SIG-M5 treated with dmso at 0.1 percent for 504 hours (cell line): Measurements from ENCODE around the gene FAM98C.
"Not testable (repeated sequence)": the region's sequence is repeated elsewhere in the genome, so short reads cannot be mapped to it uniquely, and the experiment has no call there.

ENCODE experiments used
- DNase-seq: peaks from one replicate; lab custom pipeline; 2025; ENCODE audit not compliant: unreplicated experiment; lab: John Stamatoyannopoulos, UW

The FAM98C gene

DNA sequence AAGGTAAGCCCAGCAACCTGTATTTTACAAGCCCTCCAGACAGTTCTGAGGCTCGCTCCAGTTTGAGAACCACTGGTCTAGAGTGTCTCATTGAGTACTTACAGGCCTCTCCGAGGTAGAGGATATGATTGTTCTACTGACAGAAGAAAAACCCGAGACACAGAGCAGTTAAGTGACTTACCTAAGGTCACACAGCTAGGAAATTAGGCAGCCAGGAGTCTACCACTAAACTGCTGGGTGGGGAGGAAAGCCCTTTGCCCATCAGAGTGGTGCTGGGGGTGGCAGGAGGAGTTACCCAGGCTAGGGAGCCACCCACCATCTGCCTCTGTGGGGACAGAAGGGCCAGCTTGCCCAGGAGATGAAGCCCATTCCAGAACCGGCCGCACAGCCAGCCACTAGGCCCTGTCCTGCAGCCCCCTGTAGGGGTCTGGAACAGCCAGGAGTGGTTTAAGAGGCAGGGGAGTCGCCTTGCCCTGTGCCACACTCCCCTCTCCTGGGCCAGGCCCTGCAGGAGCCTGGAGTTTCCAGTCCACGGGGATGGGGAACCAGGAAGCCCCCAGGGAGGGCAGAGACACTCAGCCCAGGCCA lies 22.4 kb downstream of the FAM98C start:
- no peak for DNase-seq

DNA sequence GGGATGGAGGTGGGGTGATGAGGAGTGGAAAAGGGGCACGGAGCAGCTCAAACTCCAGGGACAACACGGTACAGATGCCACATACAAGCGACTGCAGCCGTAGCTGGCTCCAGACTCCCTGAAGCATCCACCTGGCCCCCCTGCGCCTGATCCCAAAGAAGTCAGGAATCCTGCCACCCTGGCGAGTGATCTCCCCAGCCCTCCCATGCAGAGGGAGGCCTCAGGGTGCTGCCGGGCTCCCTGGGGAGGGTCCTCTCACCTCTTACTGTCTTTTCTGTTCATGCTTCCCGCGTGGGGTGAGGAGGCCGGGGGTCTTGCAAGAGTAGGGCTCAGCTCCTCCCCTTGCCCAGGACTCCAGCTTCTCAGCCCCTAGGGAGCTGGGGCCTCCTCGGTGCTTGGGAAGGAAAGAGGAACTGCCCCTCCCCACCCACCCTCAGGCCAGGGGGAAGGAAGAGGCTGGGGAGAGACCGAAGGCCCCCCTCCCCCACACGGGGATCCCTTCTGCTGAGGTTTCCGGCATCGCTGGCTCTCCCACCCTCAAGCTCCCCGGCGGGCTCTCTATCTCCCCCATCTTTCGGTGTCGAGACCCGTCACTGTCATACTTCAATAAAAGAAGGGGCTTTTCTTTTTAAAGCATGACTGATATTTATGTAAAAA lies 23.0 kb downstream of the FAM98C start, which contains the start of gene RASGRP4:
TSS of gene RASGRP4 (minus strand) at position 410 of the 657 bp plus-strand sequence. CDS start at position 282, 128 bp downstream.
- DNase-seq, result peak; percentile 62

DNA sequence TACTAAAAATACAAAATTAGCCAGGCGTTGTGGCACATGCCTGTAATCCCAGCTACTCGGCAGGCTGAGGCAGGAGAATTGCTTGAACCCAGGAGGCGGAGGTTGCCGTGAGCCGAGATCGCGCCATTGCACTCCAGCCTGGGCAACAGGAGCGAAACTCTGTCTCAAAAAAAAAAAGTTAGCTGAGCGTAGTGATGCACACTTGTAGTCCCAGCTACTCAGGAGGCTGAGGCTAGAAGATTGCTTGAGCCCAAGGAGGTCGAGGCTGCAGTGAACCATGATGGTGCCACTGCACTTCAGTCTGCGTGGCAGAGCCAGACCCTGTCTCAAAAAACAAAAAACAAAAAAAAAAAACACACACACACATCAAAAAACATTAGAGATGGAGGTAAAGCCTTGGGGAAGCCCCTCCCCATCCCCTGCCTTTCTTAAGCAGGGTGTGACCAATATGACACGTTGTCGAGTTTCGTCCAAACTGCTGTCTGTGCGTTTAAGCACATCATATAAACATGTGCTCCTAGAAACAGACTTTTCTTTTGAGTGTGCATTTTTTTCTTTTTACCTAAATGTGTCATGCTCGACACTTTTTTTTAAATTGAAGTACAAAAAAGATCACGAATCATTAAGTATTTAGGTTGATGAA lies 24.3 kb downstream of the FAM98C start:
- not testable (repeated sequence) for DNase-seq

DNA sequence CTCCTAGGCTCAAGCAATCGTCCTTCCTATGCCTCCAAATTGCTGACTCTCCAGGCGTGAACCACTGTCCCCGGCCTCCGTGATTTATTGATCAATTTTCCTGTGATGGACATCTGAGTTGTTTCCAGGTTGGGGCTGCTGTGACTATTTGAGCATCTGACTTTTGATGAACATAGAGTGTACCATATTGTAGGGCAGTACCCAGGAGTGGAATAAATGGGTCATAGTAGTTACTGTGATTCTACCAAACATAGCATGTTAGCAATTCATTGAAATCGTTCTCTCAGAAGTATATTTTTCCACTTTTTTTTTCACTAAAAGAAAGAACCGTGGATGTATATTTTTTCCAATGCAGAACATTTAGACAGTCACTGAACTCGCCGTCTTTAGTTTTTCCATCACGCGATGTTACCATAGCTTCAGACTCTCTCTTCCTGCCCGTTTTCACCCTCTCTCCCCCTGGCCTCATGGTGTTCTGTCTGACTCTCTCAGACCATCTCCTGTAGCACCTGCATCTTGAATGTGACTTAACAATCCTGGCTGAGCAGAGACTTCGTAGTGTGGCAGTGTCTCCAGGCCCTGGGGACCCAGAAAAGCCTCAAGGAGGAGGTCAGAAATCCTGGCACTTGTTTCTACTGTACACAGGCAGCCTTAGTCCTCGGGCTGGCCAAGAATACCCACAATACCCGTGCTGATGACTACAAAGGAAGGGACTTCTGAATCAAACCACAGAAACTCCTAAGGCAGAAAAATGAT lies 26.3 kb downstream of the FAM98C start:
- DNase-seq, result no peak

DNA sequence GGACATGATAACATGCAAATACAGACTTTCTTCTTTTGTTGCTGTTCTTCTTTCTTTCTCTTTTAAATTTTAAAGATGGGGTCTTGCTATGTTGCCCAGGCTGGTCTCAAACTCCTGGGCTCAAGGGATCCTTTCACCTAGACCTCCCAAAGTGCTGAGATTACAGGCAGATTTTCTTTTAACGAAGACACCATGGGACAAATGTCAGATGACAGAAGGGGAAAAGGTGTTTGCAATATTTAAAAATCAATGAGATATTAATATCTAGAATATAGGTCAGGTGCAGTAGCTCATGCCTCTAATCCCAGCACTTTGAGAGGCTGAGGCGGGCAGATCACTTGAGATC lies 26.9 kb downstream of the FAM98C start:
- DNase-seq, result no peak

DNA sequence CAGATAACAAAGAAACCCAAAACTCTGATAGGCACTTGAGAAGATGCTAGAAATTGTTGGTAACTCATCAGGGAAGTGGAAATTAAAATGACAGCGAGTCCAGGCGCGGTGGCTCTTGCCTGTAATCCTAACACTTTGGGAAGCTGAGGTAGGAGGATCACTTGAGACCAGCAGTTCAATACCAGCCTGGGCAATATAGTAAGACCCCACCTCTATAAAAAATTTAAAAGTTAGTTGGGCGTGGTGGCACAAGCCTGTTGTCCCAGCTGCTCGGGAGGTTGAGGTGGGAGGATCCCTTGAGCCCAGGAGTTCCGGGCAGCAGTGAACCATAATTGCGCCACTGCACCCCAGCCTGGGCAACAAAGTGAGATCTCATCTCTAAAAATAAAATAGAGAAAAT lies 28.0 kb downstream of the FAM98C start:
- no peak for DNase-seq

DNA sequence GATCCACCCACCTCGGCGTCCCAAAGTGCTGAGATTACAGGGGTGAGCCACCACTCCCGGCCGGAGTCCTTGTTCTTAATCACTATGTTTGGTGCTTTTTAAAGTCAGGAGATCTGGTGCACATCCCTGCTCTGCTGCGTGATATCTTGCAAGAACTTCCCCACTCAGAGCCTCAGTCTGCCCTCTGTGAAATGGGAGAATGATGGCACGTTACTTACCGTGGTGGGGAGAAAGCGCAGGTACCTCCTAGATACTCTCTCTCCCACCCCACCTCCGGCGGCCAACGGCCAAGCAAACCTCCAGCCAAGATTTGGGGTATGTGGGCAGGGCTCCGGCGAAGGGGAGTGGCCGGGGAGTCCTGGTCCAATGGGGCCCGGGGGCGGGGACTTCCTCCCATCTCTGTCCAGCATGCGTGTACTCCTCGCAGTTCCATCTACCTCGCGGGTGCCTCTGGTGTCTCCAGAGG lies 30.4 kb downstream of the FAM98C start, which contains the start of gene RYR1:
TSS of gene RYR1 (plus strand) at position 424 of the 466 bp plus-strand sequence. CDS start 139 bp downstream, outside the sequence.
- DNase-seq, result no peak

DNA sequence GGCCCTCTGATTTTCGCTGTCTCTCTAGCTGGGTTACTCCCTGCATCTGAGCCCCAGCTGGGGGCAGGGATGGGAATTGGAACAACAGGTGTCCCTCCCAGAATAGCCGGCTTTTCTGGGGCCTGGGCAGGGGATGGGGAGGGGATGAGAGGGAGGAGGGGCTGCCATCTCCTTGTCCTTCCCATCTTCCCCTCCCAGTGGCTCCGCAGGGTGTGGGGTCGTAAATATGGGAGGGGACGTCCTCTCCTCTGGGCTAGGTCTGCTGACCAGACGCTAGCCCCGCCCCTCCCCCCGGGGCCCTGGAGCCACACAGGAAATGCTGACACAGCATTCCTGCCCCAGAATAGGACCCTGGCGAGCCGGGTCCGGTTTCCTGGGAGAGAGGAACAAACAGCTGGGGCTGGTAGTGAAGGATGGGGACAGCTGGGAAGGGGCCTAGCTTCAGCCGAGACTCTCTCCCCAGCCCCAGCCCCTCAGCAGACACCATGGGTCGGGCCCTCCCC lies 31.7 kb downstream of the FAM98C start:
- no peak for DNase-seq

DNA sequence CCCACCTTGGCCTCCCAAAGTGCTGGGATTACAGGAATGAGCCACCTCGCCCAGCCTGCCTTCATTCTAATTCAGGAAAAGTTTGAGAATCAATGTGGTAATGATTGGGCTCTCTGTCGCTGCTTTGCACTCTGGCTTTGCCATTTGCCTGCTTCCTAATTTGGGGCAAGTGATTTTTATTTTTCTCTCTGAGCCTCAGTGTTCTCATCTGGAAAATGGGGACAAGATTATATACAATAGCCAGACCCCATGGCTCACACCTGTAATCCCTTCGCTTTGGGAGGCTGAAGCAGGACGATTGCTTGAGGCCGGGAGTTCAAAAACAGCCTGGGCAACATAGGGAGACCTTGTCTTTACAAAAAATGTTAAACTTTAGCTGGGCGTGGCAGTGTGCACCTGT lies 34.4 kb downstream of the FAM98C start:
- DNase-seq, result no peak

DNA sequence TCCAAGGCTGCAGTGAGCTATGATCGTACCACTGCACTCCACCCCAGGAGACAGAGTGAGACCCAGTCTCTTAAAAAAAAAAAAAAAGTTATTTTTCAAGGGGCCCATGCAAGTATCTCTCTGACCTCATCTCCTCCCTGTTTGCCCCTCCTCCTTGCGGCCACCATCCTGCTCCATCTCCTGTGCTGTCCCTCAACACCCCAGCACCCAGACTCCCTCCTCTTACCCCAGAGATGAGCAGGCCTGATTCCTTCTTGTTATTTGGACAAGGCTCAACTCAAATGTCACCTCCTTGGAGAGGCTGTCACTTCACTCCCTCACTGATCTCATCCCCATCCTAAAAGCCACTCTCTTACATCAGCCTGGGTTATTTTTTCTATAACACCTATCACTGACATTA lies 35.0 kb downstream of the FAM98C start:
- no peak for DNase-seq

DNA sequence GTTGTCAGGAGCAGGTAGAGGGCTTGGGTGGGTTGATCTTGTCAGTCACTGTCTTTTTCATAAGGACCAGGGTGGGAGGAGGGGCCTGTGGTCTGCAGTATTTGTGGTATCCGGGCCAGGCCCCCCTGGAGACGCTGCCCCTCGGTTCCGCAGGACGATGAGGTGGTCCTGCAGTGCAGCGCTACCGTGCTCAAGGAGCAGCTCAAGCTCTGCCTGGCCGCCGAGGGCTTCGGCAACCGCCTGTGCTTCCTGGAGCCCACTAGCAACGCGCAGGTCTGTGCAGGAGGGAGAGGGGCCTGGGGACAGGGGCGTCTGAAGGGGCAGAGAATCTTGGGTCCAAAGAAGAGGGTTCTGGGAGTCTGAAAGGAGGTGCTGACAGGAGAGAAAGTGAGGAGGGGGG lies 37.7 kb downstream of the FAM98C start:
- DNase-seq, result no peak

DNA sequence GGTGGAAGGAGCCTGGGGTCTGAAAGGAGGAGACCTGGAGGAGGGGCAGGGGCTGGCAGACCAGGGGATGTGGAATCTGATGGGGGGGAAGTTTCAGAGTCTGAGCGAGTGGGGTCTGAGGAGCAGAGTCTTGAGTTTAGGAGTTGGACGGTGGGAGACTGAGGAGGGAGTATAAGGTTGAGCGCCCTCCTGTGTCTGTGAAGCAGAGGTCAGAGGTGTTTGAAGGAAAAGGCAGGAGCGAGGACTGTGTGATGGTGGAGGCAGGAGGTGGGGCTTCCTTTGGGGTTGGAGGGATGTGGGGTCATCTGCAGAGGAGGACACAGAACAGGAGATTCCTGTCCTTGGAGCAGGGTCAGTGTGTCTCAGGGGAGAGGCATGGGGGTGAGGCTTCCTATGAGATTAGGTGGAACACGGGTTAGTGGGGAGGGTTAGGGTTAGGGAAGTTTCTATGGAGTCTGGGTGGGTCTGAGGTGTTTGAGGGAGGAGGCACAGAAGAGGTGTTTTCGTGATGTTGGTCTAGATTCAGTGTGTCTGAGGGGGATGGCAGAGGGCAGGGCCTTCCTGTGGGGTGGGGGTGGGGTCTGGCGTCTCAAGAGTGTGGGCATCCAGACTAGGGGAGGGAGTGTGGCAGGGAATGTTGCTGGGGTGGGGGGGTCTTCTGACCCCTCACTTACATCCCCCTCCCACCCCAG lies 38.9 kb downstream of the FAM98C start:
- DNase-seq, result no peak

DNA sequence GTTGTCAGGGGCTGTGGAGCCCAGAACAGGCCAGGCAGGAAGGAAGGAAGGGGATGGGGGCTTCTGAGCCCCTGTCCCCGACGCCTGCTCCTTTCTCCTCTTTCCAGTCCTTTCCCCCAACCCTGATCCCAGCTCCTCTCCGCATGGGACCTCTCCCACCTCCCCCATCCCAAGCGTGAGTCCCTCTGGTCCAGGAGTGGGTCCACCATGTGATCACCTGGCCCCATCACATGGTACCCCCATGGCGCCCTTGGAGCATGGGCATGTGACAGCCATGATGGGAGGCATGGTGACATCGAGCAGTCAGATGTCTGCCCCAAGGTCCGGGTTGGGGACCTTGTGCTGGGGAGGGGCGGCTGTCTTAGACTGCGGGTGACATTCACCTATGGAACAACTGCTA lies 39.8 kb downstream of the FAM98C start:
- no peak for DNase-seq

DNA sequence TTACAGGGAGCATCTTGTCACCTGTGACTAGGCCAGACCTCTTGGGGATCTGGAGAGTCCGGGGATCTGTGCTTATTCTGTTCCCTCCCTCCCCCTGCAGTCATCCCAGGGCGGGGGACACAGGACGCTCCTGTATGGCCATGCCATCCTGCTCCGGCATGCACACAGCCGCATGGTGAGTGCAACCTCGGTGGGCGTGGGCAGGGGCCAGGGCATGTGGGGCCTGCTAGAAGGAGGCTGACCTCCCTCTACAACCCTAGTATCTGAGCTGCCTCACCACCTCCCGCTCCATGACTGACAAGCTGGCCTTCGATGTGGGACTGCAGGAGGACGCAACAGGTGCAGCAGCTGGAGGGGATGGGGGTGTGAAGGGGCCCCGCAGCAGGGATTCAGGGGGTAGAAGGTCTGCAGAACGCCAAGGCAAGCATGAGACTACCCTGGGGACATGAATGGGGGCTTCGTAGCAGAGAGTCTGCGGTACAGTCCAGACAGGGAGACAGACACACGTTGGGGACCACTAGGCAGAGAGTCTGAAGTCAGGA lies 40.6 kb downstream of the FAM98C start:
- no peak for DNase-seq

DNA sequence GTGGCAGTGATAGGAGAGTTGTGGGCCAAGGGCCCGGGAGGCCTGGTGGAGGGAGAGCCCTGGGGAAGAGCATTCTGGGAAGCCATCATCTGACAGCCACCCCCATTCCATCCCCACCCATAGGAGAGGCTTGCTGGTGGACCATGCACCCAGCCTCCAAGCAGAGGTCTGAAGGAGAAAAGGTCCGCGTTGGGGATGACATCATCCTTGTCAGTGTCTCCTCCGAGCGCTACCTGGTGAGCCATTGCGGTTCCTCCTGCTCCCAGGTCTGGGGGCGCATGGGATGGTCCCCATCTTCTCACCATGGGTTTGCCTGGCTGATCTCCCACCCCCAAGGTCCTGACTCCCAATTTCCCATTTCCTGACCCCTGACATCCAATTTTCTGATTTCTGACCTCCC lies 41.1 kb downstream of the FAM98C start:
- no peak for DNase-seq

DNA sequence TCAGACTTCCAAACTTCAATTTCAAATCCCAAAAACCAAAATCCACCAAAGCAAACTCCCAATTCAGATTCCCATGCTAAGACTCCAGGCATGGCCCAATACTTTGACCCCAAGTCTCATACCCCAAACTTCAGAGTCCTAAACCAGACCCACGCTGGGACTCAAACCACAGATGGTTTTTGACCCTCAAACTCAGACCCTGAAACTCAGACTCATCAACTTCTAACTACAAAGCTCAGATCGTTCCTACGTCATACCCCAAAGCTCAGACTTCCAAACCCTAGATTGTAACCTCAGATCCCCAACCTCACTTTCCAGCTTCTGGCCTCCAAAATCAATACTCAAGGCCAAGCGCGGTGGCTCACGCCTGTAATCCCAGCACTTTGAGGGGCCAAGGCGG lies 42.5 kb downstream of the FAM98C start:
- DNase-seq, result no peak

DNA sequence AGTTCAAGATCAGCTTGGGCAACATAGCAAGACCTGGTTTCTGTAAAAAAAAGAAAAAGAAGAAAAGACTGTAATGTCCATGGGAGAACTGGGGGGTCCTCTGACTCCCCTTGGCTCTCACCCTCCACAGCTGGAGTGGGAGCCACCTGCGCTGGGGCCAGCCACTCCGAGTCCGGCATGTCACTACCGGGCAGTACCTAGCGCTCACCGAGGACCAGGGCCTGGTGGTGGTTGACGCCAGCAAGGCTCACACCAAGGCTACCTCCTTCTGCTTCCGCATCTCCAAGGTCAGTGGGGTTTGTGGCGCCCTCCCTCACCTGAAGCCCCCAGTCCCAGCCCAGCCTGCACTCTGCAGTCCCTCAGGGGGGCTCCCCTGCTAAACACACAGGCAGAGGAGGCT lies 45.3 kb downstream of the FAM98C start:
- DNase-seq, result no peak

DNA sequence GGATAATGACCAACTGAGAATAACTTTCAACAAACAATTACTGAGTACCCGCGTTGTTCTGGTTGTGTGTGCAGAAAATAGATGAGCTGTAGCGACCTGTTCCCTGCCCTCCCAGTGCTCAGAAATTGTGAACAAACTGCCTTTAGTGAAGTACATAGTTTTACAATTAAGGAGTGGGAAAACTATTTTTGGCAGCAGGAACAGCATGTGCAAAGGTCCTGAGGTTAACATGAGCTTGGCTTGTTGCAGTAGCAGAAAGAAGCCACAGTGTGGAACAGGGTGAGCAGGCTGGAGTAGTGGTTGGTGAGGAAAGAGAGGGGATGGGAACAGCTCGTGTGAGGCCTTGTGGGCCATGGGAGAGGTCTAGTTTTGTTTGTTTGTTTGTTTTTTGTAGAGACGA lies 46.6 kb downstream of the FAM98C start:
- no peak for DNase-seq

DNA sequence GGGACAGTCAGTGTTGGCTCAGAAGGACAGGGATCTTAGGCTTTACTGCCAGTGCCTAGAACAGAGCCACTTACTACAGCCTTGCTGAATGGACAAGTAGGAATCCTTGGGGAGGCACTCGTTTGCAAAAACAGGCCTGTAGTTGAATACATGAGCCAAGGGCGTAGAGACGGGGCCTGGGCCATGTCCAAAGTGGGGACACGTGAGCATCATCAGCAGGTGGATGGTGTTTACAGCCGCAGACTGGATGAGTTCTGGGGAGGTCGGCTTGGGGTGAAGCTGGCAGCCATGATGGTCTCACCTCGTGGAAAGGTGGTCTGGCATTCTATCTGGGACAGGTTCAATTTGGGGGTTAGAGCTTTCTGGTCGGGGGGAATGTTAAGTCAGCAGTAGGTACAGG lies 48.1 kb downstream of the FAM98C start:
- DNase-seq, result no peak

DNA sequence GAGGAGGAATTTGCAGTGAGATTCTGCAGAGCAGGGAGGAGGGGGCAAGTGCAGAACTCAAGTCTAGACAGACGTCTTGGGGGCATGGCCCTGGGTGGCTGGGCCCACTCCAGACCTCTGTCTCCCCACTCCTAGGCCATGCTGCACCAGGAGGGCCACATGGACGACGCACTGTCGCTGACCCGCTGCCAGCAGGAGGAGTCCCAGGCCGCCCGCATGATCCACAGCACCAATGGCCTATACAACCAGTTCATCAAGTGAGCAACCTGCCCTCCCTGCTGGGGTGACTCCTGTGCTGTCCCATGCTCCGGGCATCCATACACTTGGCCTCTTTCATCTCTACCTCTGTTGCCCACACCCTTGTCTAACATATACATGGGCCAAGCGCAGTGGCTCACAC lies 48.7 kb downstream of the FAM98C start:
- DNase-seq, result no peak
